ENCODE measurements around the gene LUZP1.

- peak in 3 of 4 experiments; percentile 23 to 46 (median 27) for TF ChIP-seq CTCF (IDR thresholded peaks at IDR 0.05)
- no peak for TF ChIP-seq POLR2A (IDR thresholded peaks at IDR 0.05)
These were observed 10.3 kb upstream of the LUZP1 start for GRCh38 chr1:23178950-23179349.

All from gastroesophageal sphincter (tissue), 3 donors.